Measurements from ENCODE around the gene IGF1.

The IGF1 gene

DNA sequence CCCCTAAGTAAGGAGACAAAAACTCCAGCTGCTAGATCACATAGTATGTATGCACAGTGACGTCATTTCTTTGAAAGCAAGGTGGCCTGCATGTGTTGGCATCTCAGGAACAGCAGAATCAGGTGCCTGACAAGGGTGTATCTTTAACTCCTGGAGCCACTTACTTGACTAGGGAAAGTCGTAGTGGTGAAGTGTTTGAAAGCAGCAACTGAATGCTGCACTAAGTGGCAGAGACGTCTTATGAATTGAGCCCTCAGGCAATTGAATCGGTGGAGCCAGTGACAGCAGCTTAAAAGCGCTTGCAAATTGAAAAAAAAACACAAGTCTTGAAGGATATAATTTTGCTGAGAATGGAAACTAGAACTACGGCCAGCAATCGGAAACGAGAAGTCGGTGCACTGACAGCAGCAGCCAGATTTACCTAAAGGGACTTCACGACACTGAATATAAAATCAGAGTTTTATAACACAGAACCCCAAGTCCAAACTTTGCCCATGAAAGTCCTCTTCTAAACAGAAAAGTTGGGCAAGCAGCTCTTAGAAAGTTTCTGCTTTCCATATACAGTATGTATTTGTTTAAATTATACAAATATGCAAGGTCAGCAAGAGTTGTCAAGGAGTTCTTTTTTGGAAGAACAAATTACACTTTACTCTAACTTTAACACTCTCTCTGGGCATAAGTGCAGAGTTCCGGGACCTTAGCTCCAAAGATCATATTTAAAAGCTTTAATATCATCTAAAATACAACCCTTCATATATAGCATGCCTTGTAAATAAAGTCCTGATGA lies 1.1 kb downstream of the IGF1 start:
- Histone ChIP-seq H3K4me3 (ENCODE audit: low read depth, low read length) (no peak overlapping the region), H3K27ac (ENCODE audit: extremely low read depth, low read depth, low read length) (no peak overlapping the region)

DNA sequence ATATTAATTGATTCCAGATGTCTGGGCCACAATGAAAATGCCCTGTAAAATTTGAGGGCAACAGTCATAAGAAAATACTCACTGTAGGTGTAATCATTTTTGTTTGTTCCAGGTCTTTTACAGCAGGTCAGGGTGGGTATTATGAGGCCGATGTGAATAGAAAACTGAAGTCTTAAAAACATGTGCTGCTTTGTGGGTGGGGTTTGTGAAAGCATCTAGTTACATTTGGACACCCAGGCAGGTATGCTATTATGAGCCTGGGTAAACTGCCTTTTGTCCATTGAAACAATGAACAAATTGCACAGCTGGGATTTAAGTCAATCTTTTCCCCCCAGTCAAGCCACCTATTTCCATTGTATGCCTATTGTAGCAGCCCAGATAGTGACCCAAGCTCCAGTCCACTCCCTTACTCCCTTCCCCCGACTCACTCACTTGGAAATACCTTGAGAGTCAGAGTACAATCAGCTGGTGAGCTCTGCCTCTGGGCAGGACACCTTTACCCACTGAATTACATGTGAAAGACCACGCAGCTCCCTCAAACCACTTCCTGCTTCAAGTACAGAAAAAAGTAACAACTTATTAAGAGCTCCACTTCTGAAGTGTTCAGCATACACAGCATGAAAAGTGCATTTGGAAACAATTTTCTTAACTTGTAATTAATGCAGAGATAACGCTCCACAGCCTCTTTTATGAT lies 1.8 kb downstream of the IGF1 start:
- no peaks in the 10 kb centered on the region for H3K9me3 ChIP-seq (ENCODE audit: control insufficient read depth, insufficient read depth, low read depth, low read length)
- no peaks in the 10 kb centered on the region for H3K36me3 ChIP-seq (ENCODE audit: control insufficient read depth in 2 of 2, insufficient read depth in 1 of 2, low read length in 2 of 2)
- no peak overlapping the region for H3K27ac ChIP-seq (ENCODE audit: extremely low read depth, low read depth, low read length)
- POLR2A ChIA-PET: no interaction called here
- peaks cover 7% of the 10 kb centered on the region for H3K4me1 ChIP-seq (ENCODE audit: control insufficient read depth, insufficient read depth, low read length)
- no peak overlapping the region for H3K4me3 ChIP-seq (ENCODE audit: low read depth, low read length)
- TF ChIP-seq ZNF184 (tag by site-specific recombination; IDR thresholded peaks at IDR 0.05) (no peak), ZNF155 (tag by site-specific recombination; IDR thresholded peaks at IDR 0.05) (no peak), TRIM28 (IDR thresholded peaks at IDR 0.05; ENCODE audit: borderline replicate concordance, low read length) (0 out of 2 replicates have a peak, but pooled peaks have one; percentile 25), ZNF202 (tag by site-specific recombination; IDR thresholded peaks at IDR 0.05; ENCODE audit: borderline replicate concordance) (no peak), GLIS2 (tag by site-specific recombination; IDR thresholded peaks at IDR 0.05) (no peak), GLI2 (tag by site-specific recombination; IDR thresholded peaks at IDR 0.05; ENCODE audit: borderline replicate concordance, low read depth) (no peak)
- TF ChIP-seq, protein P1, sequence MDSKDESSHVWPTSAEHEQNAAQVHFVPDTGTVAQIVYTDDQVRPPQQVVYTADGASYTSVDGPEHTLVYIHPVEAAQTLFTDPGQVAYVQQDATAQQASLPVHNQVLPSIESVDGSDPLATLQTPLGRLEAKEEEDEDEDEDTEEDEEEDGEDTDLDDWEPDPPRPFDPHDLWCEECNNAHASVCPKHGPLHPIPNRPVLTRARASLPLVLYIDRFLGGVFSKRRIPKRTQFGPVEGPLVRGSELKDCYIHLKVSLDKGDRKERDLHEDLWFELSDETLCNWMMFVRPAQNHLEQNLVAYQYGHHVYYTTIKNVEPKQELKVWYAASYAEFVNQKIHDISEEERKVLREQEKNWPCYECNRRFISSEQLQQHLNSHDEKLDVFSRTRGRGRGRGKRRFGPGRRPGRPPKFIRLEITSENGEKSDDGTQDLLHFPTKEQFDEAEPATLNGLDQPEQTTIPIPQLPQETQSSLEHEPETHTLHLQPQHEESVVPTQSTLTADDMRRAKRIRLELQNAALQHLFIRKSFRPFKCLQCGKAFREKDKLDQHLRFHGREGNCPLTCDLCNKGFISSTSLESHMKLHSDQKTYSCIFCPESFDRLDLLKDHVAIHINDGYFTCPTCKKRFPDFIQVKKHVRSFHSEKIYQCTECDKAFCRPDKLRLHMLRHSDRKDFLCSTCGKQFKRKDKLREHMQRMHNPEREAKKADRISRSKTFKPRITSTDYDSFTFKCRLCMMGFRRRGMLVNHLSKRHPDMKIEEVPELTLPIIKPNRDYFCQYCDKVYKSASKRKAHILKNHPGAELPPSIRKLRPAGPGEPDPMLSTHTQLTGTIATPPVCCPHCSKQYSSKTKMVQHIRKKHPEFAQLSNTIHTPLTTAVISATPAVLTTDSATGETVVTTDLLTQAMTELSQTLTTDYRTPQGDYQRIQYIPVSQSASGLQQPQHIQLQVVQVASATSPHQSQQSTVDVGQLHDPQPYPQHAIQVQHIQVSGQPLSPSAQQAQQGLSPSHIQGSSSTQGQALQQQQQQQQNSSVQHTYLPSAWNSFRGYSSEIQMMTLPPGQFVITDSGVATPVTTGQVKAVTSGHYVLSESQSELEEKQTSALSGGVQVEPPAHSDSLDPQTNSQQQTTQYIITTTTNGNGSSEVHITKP (tag by site-specific recombination; IDR thresholded peaks at IDR 0.05): no peak
- CTCF ChIA-PET: interaction anchor here (1.0 to 1.1 kb wide), 2 partner anchors 9 to 404 kb away, joined by 3 to 5 read pairs; no protein-coding TSS in a partner anchor

More for the DNA sequence above, 1.1 kb downstream of the IGF1 start:
- peaks cover 7% of the 10 kb centered on the region for H3K4me1 ChIP-seq (ENCODE audit: control insufficient read depth, insufficient read depth, low read length)
- TF ChIP-seq ZNF132 (tag by site-specific recombination; IDR thresholded peaks at IDR 0.05; ENCODE audit: borderline replicate concordance) (no peak), ZBTB48 (tag by site-specific recombination; IDR thresholded peaks at IDR 0.05) (0 out of 2 replicates have a peak, but pooled peaks have one; percentile 23), SETDB1 (IDR thresholded peaks at IDR 0.05; ENCODE audit: insufficient read length, low read length) (no peak), ZFP37 (tag by site-specific recombination; IDR thresholded peaks at IDR 0.05) (0 out of 2 replicates have a peak, but pooled peaks have one; percentile 22), ZNF629 (tag by site-specific recombination; IDR thresholded peaks at IDR 0.05) (peak; percentile 66; the same call in 1 of the 2 replicates), ZNF707 (tag by site-specific recombination; IDR thresholded peaks at IDR 0.05) (no peak), TRIM28 (IDR thresholded peaks at IDR 0.05; ENCODE audit: borderline replicate concordance, low read length) (0 out of 2 replicates have a peak, but pooled peaks have one; percentile 9), ZBTB21 (tag by site-specific recombination; IDR thresholded peaks at IDR 0.05) (peak; percentile 82), SP7 (tag by site-specific recombination; IDR thresholded peaks at IDR 0.05) (0 out of 2 replicates have a peak, but pooled peaks have one; percentile 28)
- TF ChIP-seq, protein P2, sequence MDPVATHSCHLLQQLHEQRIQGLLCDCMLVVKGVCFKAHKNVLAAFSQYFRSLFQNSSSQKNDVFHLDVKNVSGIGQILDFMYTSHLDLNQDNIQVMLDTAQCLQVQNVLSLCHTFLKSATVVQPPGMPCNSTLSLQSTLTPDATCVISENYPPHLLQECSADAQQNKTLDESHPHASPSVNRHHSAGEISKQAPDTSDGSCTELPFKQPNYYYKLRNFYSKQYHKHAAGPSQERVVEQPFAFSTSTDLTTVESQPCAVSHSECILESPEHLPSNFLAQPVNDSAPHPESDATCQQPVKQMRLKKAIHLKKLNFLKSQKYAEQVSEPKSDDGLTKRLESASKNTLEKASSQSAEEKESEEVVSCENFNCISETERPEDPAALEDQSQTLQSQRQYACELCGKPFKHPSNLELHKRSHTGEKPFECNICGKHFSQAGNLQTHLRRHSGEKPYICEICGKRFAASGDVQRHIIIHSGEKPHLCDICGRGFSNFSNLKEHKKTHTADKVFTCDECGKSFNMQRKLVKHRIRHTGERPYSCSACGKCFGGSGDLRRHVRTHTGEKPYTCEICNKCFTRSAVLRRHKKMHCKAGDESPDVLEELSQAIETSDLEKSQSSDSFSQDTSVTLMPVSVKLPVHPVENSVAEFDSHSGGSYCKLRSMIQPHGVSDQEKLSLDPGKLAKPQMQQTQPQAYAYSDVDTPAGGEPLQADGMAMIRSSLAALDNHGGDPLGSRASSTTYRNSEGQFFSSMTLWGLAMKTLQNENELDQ (tag by site-specific recombination; IDR thresholded peaks at IDR 0.05; ENCODE audit: low read depth): no peak
- TF ChIP-seq, protein P3, sequence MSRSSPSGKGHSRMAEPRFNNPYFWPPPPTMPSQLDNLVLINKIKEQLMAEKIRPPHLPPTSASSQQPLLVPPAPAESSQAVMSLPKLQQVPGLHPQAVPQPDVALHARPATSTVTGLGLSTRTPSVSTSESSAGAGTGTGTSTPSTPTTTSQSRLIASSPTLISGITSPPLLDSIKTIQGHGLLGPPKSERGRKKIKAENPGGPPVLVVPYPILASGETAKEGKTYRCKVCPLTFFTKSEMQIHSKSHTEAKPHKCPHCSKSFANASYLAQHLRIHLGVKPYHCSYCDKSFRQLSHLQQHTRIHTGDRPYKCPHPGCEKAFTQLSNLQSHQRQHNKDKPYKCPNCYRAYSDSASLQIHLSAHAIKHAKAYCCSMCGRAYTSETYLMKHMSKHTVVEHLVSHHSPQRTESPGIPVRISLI (tag by site-specific recombination; IDR thresholded peaks at IDR 0.05): no peak
- TF ChIP-seq, protein P4, sequence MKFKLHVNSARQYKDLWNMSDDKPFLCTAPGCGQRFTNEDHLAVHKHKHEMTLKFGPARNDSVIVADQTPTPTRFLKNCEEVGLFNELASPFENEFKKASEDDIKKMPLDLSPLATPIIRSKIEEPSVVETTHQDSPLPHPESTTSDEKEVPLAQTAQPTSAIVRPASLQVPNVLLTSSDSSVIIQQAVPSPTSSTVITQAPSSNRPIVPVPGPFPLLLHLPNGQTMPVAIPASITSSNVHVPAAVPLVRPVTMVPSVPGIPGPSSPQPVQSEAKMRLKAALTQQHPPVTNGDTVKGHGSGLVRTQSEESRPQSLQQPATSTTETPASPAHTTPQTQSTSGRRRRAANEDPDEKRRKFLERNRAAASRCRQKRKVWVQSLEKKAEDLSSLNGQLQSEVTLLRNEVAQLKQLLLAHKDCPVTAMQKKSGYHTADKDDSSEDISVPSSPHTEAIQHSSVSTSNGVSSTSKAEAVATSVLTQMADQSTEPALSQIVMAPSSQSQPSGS (tag by site-specific recombination; IDR thresholded peaks at IDR 0.05; ENCODE audit: low read depth): peak; percentile 90
- TF ChIP-seq, protein P5, sequence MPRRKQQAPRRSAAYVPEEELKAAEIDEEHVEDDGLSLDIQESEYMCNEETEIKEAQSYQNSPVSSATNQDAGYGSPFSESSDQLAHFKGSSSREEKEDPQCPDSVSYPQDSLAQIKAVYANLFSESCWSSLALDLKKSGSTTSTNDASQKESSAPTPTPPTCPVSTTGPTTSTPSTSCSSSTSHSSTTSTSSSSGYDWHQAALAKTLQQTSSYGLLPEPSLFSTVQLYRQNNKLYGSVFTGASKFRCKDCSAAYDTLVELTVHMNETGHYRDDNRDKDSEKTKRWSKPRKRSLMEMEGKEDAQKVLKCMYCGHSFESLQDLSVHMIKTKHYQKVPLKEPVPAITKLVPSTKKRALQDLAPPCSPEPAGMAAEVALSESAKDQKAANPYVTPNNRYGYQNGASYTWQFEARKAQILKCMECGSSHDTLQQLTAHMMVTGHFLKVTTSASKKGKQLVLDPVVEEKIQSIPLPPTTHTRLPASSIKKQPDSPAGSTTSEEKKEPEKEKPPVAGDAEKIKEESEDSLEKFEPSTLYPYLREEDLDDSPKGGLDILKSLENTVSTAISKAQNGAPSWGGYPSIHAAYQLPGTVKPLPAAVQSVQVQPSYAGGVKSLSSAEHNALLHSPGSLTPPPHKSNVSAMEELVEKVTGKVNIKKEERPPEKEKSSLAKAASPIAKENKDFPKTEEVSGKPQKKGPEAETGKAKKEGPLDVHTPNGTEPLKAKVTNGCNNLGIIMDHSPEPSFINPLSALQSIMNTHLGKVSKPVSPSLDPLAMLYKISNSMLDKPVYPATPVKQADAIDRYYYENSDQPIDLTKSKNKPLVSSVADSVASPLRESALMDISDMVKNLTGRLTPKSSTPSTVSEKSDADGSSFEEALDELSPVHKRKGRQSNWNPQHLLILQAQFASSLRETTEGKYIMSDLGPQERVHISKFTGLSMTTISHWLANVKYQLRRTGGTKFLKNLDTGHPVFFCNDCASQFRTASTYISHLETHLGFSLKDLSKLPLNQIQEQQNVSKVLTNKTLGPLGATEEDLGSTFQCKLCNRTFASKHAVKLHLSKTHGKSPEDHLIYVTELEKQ (tag by site-specific recombination; IDR thresholded peaks at IDR 0.05; ENCODE audit: borderline replicate concordance): no peak
- H3K9me3 ChIP-seq (ENCODE audit: control insufficient read depth, insufficient read depth, low read depth, low read length): no peaks in the 10 kb centered on the region
- H3K36me3 ChIP-seq (ENCODE audit: control insufficient read depth in 2 of 2, insufficient read depth in 1 of 2, low read length in 2 of 2): no peaks in the 10 kb centered on the region
- ChIA-PET POLR2A (no interaction called here), CTCF (interaction anchor here (0.5 to 1.1 kb wide), 4 partner anchors 10 to 412 kb away, joined by 3 to 5 read pairs (median 4); no protein-coding TSS in a partner anchor)

Measured in HEK293 (cell line).